ENCODE data around the gene GGT7. TPM values are rescaled to one million over a fixed set of nuclear protein-coding genes. Genes with fewer than 3 reads are reported as not detected.
"Not testable (repeated sequence)": the region's sequence is repeated elsewhere in the genome, so short reads cannot be mapped to it uniquely, and the experiment has no call there.

GGT7 gene
- total RNA-seq, 1 donor from 2014 or later = 23.7 TPM

DNA sequence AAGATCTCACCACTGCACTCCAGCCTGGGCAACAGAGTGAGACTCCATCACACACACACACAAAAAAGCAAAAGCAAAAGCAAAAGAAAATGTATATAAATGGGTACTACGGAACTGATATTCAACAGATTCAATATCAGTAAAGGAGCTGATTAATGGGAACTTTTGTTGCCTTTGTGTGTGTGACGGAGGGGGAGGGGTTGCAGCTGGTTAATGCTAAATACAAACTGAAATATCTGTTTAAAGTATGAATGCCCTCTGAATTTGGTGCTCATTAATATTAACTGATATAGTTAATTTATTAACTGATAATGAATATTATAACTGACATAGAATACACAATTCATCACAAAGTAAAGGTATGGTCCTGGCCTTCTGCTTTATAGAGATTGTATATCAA is 55.6 kb downstream of the GGT7 start:
- no peaks in the 10 kb centered on the region for H3K27me3 Mint-ChIP-seq (ENCODE audit: low read depth)
- DNase-seq (ENCODE audit: low spot score) = no peak
- H3K36me3 Mint-ChIP-seq (ENCODE audit: low read depth) = no peaks in the 10 kb centered on the region
- TF ChIP-seq, protein P1, sequence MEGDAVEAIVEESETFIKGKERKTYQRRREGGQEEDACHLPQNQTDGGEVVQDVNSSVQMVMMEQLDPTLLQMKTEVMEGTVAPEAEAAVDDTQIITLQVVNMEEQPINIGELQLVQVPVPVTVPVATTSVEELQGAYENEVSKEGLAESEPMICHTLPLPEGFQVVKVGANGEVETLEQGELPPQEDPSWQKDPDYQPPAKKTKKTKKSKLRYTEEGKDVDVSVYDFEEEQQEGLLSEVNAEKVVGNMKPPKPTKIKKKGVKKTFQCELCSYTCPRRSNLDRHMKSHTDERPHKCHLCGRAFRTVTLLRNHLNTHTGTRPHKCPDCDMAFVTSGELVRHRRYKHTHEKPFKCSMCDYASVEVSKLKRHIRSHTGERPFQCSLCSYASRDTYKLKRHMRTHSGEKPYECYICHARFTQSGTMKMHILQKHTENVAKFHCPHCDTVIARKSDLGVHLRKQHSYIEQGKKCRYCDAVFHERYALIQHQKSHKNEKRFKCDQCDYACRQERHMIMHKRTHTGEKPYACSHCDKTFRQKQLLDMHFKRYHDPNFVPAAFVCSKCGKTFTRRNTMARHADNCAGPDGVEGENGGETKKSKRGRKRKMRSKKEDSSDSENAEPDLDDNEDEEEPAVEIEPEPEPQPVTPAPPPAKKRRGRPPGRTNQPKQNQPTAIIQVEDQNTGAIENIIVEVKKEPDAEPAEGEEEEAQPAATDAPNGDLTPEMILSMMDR (IDR thresholded peaks at IDR 0.05) = no peak
- H3K9me3 Mint-ChIP-seq (ENCODE audit: low read depth) = no peaks in the 10 kb centered on the region
- H3K27ac Mint-ChIP-seq (ENCODE audit: unreplicated experiment) = no peak overlapping the region
- peaks cover 28% of the 10 kb centered on the region for H3K4me1 Mint-ChIP-seq (ENCODE audit: low read depth)
- H3K4me3 Mint-ChIP-seq (ENCODE audit: unreplicated experiment) = no peak overlapping the region

DNA sequence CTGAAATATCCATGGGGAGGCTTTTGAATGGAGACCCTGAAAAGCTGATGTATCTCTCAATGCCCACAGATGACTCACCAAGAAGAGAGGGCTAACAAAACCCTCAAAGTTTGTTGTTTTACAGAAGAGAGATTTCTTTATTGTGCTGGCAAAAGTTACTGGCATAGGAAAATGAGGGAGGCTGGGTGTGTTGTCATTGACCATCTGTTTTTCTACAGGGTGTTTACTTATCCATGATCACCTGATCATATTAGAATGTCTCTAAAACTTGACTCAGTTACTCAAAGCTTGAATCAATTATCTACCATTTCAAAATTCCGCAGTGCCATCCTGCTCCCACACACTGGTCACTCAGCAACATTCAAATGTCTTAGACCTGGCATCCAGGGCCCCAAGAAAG is 57.0 kb downstream of the GGT7 start:
- DNase-seq (ENCODE audit: low spot score) = no peak
- H3K9me3 Mint-ChIP-seq (ENCODE audit: low read depth) = no peaks in the 10 kb centered on the region
- no peak overlapping the region for H3K4me3 Mint-ChIP-seq (ENCODE audit: unreplicated experiment)
- peaks cover 21% of the 10 kb centered on the region for H3K4me1 Mint-ChIP-seq (ENCODE audit: low read depth)
- TF ChIP-seq, protein P1 (IDR thresholded peaks at IDR 0.05) = no peak
- peak overlapping the region; percentile 10 for H3K27ac Mint-ChIP-seq (ENCODE audit: unreplicated experiment)
- H3K27me3 Mint-ChIP-seq (ENCODE audit: low read depth) = no peaks in the 10 kb centered on the region
- no peaks in the 10 kb centered on the region for H3K36me3 Mint-ChIP-seq (ENCODE audit: low read depth)

DNA sequence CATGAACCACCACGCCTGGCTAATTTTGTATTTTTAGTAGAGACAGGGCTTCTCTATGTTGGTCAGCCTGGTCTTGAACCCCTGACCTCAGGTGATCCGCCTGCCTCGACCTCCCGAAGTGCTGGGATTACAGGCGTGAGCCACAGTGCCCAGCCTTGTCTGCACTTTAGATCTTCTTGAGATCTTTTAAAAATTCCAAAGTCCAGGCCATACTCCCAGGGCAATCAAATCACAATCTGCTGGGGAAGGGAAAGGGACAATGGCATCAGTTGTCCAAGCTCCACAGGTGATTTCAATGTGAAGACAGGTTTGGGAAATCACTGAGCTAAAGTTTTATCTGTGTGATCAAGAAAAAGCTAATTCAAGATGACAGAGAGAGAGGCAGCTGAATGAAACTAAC is 64.1 kb downstream of the GGT7 start:
- no peaks in the 10 kb centered on the region for H3K9me3 Mint-ChIP-seq (ENCODE audit: low read depth)
- H3K36me3 Mint-ChIP-seq (ENCODE audit: low read depth) = peaks cover 3% of the 10 kb centered on the region
- H3K27ac Mint-ChIP-seq (ENCODE audit: unreplicated experiment) = no peak overlapping the region
- no peak for DNase-seq (ENCODE audit: low spot score)
- no peak overlapping the region for H3K4me3 Mint-ChIP-seq (ENCODE audit: unreplicated experiment)
- peaks cover 9% of the 10 kb centered on the region for H3K4me1 Mint-ChIP-seq (ENCODE audit: low read depth)
- H3K27me3 Mint-ChIP-seq (ENCODE audit: low read depth) = no peaks in the 10 kb centered on the region
- TF ChIP-seq, protein P1 (IDR thresholded peaks at IDR 0.05) = no peak

DNA sequence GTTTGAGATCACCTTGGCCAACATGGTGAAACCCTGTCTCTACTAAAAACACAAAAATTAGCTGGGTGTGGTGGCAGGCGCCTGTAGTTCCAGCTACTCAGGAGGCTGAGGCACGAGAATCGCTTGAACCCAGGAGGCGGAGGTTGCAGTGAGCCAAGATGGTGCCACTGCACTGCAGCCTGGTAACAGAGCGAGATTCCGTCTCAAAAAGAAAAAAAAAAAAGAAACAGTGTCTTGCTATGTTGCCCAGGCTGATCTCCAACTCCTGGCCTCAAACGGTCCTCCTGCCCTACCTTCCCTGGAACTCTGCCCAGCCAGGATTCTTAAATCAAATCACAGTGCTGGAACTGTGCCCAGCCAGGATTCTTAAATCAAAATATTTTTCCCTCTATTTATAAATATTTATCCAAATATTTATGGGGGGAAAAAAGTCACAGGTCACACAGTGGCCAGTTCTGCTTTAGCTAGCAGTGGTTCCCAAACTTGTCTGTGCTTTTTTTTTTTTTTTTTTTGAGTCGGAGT is 64.7 kb downstream of the GGT7 start:
- not testable (repeated sequence) for H3K4me3 Mint-ChIP-seq (ENCODE audit: unreplicated experiment); H3K27ac Mint-ChIP-seq (ENCODE audit: unreplicated experiment); DNase-seq (ENCODE audit: low spot score); H3K36me3 Mint-ChIP-seq (ENCODE audit: low read depth); H3K9me3 Mint-ChIP-seq (ENCODE audit: low read depth); H3K4me1 Mint-ChIP-seq (ENCODE audit: low read depth); H3K27me3 Mint-ChIP-seq (ENCODE audit: low read depth)

DNA sequence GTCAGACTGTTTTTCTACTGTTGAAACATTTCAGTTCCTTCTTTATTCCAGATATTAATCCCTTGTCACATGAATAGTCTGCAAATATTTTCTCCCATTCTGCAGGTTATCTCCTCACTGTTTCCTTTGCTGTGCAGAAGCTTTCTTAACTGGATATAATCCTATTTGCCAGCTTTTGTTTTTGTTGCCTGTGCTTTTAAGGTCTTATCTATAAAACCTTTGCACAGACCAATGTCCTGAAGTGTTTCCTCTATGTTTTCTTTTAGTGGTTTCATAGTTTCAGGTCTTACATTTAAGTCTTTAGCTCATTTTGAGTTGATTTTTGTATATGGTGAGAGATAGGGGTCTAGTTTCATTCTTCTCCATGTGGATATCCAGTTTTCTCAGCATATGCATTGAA is 66.4 kb downstream of the GGT7 start:
- Mint-ChIP-seq H3K27me3 (ENCODE audit: low read depth) (no peaks in the 10 kb centered on the region), H3K4me1 (ENCODE audit: low read depth) (peaks cover 9% of the 10 kb centered on the region), H3K27ac (ENCODE audit: unreplicated experiment) (no peak overlapping the region), H3K9me3 (ENCODE audit: low read depth) (no peaks in the 10 kb centered on the region), H3K4me3 (ENCODE audit: unreplicated experiment) (no peak overlapping the region), H3K36me3 (ENCODE audit: low read depth) (peaks cover 8% of the 10 kb centered on the region)
- TF ChIP-seq, protein P1 (IDR thresholded peaks at IDR 0.05) = no peak
- no peak for DNase-seq (ENCODE audit: low spot score)

DNA sequence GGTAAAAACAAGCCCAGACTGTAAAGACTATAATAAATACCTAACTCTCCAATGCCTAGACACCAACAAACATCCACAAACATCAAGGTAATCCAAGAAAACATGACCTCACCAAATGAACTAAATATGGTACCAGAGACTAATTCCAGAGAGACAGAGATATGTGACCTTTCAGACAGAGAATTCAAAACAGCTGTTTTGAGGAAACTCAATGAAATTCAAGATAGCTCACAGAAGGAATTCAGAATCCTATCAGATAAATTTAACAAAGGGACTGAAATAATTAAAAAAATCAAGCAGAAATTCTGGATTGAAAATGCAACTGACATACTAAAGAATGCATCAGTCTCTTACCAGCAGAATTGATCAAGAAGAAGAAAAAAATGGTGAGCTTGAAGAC is 73.8 kb downstream of the GGT7 start:
- Mint-ChIP-seq H3K36me3 (ENCODE audit: low read depth) (peaks cover 8% of the 10 kb centered on the region), H3K9me3 (ENCODE audit: low read depth) (peaks cover 2% of the 10 kb centered on the region), H3K27me3 (ENCODE audit: low read depth) (no peaks in the 10 kb centered on the region), H3K4me1 (ENCODE audit: low read depth) (peaks cover 14% of the 10 kb centered on the region), H3K4me3 (ENCODE audit: unreplicated experiment) (no peak overlapping the region), H3K27ac (ENCODE audit: unreplicated experiment) (peak overlapping the region; percentile 8)
- DNase-seq (ENCODE audit: low spot score) = no peak
- TF ChIP-seq, protein P1 (IDR thresholded peaks at IDR 0.05) = no peak
